GF-D8 (cell line): ENCODE data around the gene ADAMTS9.
A peak's percentile ranks its signal among the peaks of the same experiment; 100 is the strongest.

Experiments
- DNase-seq: peaks from one replicate; lab custom pipeline; 2025; lab: John Stamatoyannopoulos, UW

ADAMTS9 gene

GRCh38 chr3:64539451-64540196 is 148.2 kb downstream of the ADAMTS9 start:
- no peak for DNase-seq

- DNase-seq = no peak
These were observed 151.6 kb downstream of the ADAMTS9 start for GRCh38 chr3:64536166-64536565.

GRCh38 chr3:64533617-64534317 is 154.0 kb downstream of the ADAMTS9 start:
- no peak for DNase-seq

GRCh38 chr3:64530434-64531049 is 157.3 kb downstream of the ADAMTS9 start:
- no peak for DNase-seq

GRCh38 chr3:64523324-64523723 is 164.5 kb downstream of the ADAMTS9 start:
- no peak for DNase-seq

- DNase-seq = no peak
These were observed 167.5 kb downstream of the ADAMTS9 start for GRCh38 chr3:64520334-64520733.

GRCh38 chr3:64518950-64519349 is 168.8 kb downstream of the ADAMTS9 start:
- no peak for DNase-seq

GRCh38 chr3:64518496-64518895 is 169.3 kb downstream of the ADAMTS9 start:
- DNase-seq = no peak

GRCh38 chr3:64514889-64515288 is 172.9 kb downstream of the ADAMTS9 start:
- no peak for DNase-seq

GRCh38 chr3:64509206-64509605 is 178.6 kb downstream of the ADAMTS9 start:
- no peak for DNase-seq

GRCh38 chr3:64508140-64508539 is 179.7 kb downstream of the ADAMTS9 start:
- no peak for DNase-seq

- DNase-seq = no peak
These were observed 181.5 kb downstream of the ADAMTS9 start for GRCh38 chr3:64506255-64506654.

GRCh38 chr3:64505419-64505818 is 182.4 kb downstream of the ADAMTS9 start:
- DNase-seq = peak; percentile 14

- no peak for DNase-seq
These were observed 185.5 kb downstream of the ADAMTS9 start for GRCh38 chr3:64502284-64502683.

GRCh38 chr3:64501298-64501906 is 186.4 kb downstream of the ADAMTS9 start:
- no peak for DNase-seq

GRCh38 chr3:64496786-64497490 is 190.9 kb downstream of the ADAMTS9 start:
- no peak for DNase-seq

GRCh38 chr3:64495781-64496334 is 191.9 kb downstream of the ADAMTS9 start:
- no peak for DNase-seq

- DNase-seq = no peak
These were observed 192.5 kb downstream of the ADAMTS9 start for GRCh38 chr3:64495121-64495780.

GRCh38 chr3:64494526-64494925 is 193.3 kb downstream of the ADAMTS9 start:
- DNase-seq = no peak

GRCh38 chr3:64493149-64493548 is 194.7 kb downstream of the ADAMTS9 start:
- no peak for DNase-seq

GRCh38 chr3:64491843-64492242 is 196.0 kb downstream of the ADAMTS9 start:
- no peak for DNase-seq
